K562 (cell line): ENCODE data around the gene BCL2L1. TPM values are rescaled to one million over a fixed set of nuclear protein-coding genes. Genes with fewer than 3 reads are reported as not detected.

ENCODE experiments used
- ATAC-seq: fragments of 200-7000 bp; cut with Tn5 transposase; 3 replicates; pipeline ENCODE4 v1.9.1; 2020; ENCODE audit warnings: moderate library complexity
- BruUV-seq: library from RNA; stranded (reverse); fragments of 400-500 nt; replicated peaks from 2 replicates; lab custom pipeline; 2021; lab: Mats Ljungman, UMichigan
- CTCF ChIA-PET: fragments of 300-600 bp; formaldehyde crosslinking; extraction: SDS; loops from one replicate; lab custom pipeline; 2021; ENCODE audit warnings: low intra/inter-chr PET ratio; lab: Yijun Ruan, JAX
- POLR2A ChIA-PET: fragments of 300-600, 350-650 bp; sonication (Branson Sonifier 250); formaldehyde crosslinking; extraction: SDS; loops from one replicate; lab custom pipeline; 2021; ENCODE audit warnings: antibody characterized with exemption, inconsistent platforms; lab: Yijun Ruan, JAX
- DNase-seq, 4 experiments: peaks; one replicate each; pipeline versions ENCODE4 v3.0.0 to v3.0.0-alpha.2; 2011 to 2018; ENCODE audit warnings: low spot score in 3 of 4, mixed read lengths in 3 of 4; ENCODE audit errors: extremely low read depth in 1 of 4
- FAIRE-seq: peaks from 2 replicates; lab custom pipeline; 2011; peaks lifted over from hg19 to GRCh38; lab: Jason Lieb, UNC
- H2AFZ ChIP-seq: 2 replicates; pipeline ENCODE4 v1.6.0; 2011; ENCODE audit warnings: low read depth, low read length, control low read depth, inconsistent platforms
- H3K27ac ChIP-seq: fragments of 200-600 bp; 3 replicates; pipeline ENCODE4 v1.8.0; 2011; ENCODE audit warnings: low read depth, mild to moderate bottlenecking, control low read depth, inconsistent platforms, low read length, moderate library complexity, mixed read lengths; ENCODE audit errors: extremely low read depth
- H3K27me3 ChIP-seq, 2 experiments: fragments of 300-600 bp in 1 of 2; 2 replicates in 1 of 2; 3 replicates in 1 of 2; pipeline versions ENCODE4 v1.6.0 to v1.8.0; 2011; ENCODE audit warnings: inconsistent platforms in 2 of 2, low read length in 2 of 2, mild to moderate bottlenecking in 1 of 2, mixed read lengths in 1 of 2, moderate library complexity in 1 of 2; ENCODE audit not compliant: control insufficient read depth in 2 of 2, insufficient read depth in 2 of 2
- H3K36me3 ChIP-seq: fragments of 300-600 bp; 3 replicates; pipeline ENCODE4 v1.8.0; 2011; ENCODE audit warnings: mild to moderate bottlenecking, low read length, inconsistent platforms; ENCODE audit not compliant: control insufficient read depth, insufficient read depth
- H3K4me1 ChIP-seq, 2 experiments: fragments of 200-600 bp in 1 of 2; replicated peaks in 1 of 2; 2 replicates in 1 of 2; 3 replicates in 1 of 2; pipeline versions ENCODE4 v1.5.1 to v1.8.0; 2011; ENCODE audit warnings: inconsistent platforms in 2 of 2, low read length in 2 of 2, mild to moderate bottlenecking in 1 of 2, mixed read lengths in 1 of 2, moderate library complexity in 1 of 2; ENCODE audit not compliant: control insufficient read depth in 2 of 2, insufficient read depth in 2 of 2
- H3K4me2 ChIP-seq: 2 replicates; pipeline ENCODE4 v1.6.1; 2011; ENCODE audit warnings: low read length, control low read depth, inconsistent platforms, mixed read lengths; ENCODE audit not compliant: insufficient read depth
- H3K4me3 ChIP-seq: fragments of 200-600 bp; sonication (generic), shearing (Covaris generic); 2 replicates; pipeline ENCODE4 v1.5.1; 2016; ENCODE audit warnings: control low read depth, inconsistent platforms
- H3K79me2 ChIP-seq: fragments of 200-600 bp; 3 replicates; pipeline ENCODE4 v1.8.0; 2011; ENCODE audit warnings: low read length, inconsistent platforms; ENCODE audit not compliant: control insufficient read depth, insufficient read depth
- H3K9ac ChIP-seq, 2 experiments: 2 replicates each; pipeline versions ENCODE4 v1.6.0 to v1.6.1; 2011; ENCODE audit warnings: low read depth in 2 of 2, low read length in 2 of 2, control low read depth in 1 of 2, inconsistent platforms in 1 of 2, mild to moderate bottlenecking in 1 of 2, mixed read lengths in 1 of 2; ENCODE audit not compliant: insufficient read depth in 1 of 2
- H3K9me1 ChIP-seq: one replicate; pipeline ENCODE4 v1.6.0; 2011; ENCODE audit warnings: inconsistent platforms, mild to moderate bottlenecking, low read length, moderate library complexity; ENCODE audit not compliant: control insufficient read depth, insufficient read depth
- H3K9me3 ChIP-seq: replicated peaks from 2 replicates; pipeline ENCODE4 v1.5.1; 2011; ENCODE audit warnings: low read depth, low read length, inconsistent platforms; ENCODE audit not compliant: control insufficient read depth, insufficient read depth
- H4K20me1 ChIP-seq: replicated peaks from 2 replicates; pipeline ENCODE4 v1.6.1; 2011; ENCODE audit warnings: low read length, inconsistent platforms, mixed read lengths; ENCODE audit not compliant: control insufficient read depth, insufficient read depth
- CLOCK ChIP-seq: fragments of 250-450 bp; sonication (Bioruptor Pico); IDR thresholded peaks from 2 replicates; pipeline ENCODE4 v1.4.0; 2020; ENCODE audit warnings: mild to moderate bottlenecking, moderate library complexity, borderline replicate concordance
- MCM7 ChIP-seq, 2 experiments: fragments of 450-650 bp; IDR thresholded peaks; 2 replicates each; pipeline ENCODE4 v1.6.1; 2016 to 2018
- NCOR1 ChIP-seq: fragments of 450-650 bp; IDR thresholded peaks from 2 replicates; pipeline ENCODE4 v1.6.1; 2016; ENCODE audit warnings: mild to moderate bottlenecking, moderate library complexity
- POLR2AphosphoS5 ChIP-seq: IDR thresholded peaks from 2 replicates; pipeline ENCODE4 v1.6.1; 2011; ENCODE audit warnings: mild to moderate bottlenecking, low read depth, low read length, moderate library complexity; ENCODE audit not compliant: control insufficient read depth, insufficient read depth
- POLR2B ChIP-seq: fragments of 450-650 bp; IDR thresholded peaks from 2 replicates; pipeline ENCODE4 v1.6.1; 2018; ENCODE audit warnings: low read depth; ENCODE audit not compliant: partially characterized antibody
- PPARD ChIP-seq: fragments of 250-450 bp; sonication (Bioruptor Pico); IDR thresholded peaks from 2 replicates; pipeline ENCODE4 v1.8.0; 2022; ENCODE audit warnings: inconsistent platforms, mild to moderate bottlenecking, moderate library complexity
- RFX7 ChIP-seq: fragments of 250-450 bp; sonication (Bioruptor Pico); IDR thresholded peaks from 2 replicates; pipeline ENCODE4 v1.5.1; 2021; ENCODE audit warnings: mild to moderate bottlenecking
- SREBF2 ChIP-seq: sonication (generic); formaldehyde crosslinking; IDR thresholded peaks from 2 replicates; pipeline ENCODE4 v1.4.0; 2020; ENCODE audit warnings: mild to moderate bottlenecking, missing genetic modification reagents
- ZNF511 ChIP-seq: sonication (generic); formaldehyde crosslinking; IDR thresholded peaks from 2 replicates; pipeline ENCODE4 v1.8.0; 2022; ENCODE audit warnings: mild to moderate bottlenecking, missing genetic modification reagents
- WGBS: fragments of 100-300 bp; shearing (Covaris generic); methylation state at CpG from one replicate; pipeline ENCODE4 v1.1.6; 2016; ENCODE audit warnings: low coverage, mixed read lengths; ENCODE audit not compliant: insufficient coverage; ENCODE audit errors: missing lambda C conversion rate; 5-methylcytosine and 5-hydroxymethylcytosine counted together
- in situ Hi-C: fragments of 300-500 bp; cut with MboI; formaldehyde crosslinking; loops from 4 replicates; pipeline ENCODE4 v1.15.0; 2018; ENCODE audit warnings: inconsistent platforms, mixed read lengths
- intact Hi-C: fragments of 100-400 bp; cut with micrococcal nuclease; formaldehyde crosslinking; loops from 2 replicates; pipeline ENCODE4 v1.14.2; 2022
- polyA plus RNA-seq, 8 experiments: library from polyadenylated mRNA; depleted of rRNA in 4 of 8; stranded (reverse) in 5 of 8; unstranded in 3 of 8; fragments of >200 nt; fragmentation: Nextera tagmentation in 2 of 8; fragmentation: Illumina TruSeq in 1 of 8; extraction: Ambion mirVana in 2 of 8; extraction: Trizol in 1 of 8; gene quantifications; 2 replicates each; pipeline versions ENCODE4 v1.2.1 to v1.2.3, GENCODE V29; 2011 to 2014; ENCODE audit warnings: inconsistent platforms in 1 of 8, missing spikeins in 1 of 8
- total RNA-seq, 7 experiments: library from RNA; depleted of rRNA in 6 of 7; stranded (reverse); fragments of >200 nt in 6 of 7; fragmentation: Illumina TruSeq in 2 of 7; extraction: Trizol in 2 of 7; gene quantifications; 2 replicates each; pipeline versions ENCODE4 v1.2.1 to v1.2.3, GENCODE V29; 2011 to 2021; ENCODE audit warnings: low replicate concordance in 1 of 7

Gene BCL2L1
- total and polyA plus RNA-seq, 9 of the 15 experiments (the other 6 are each of a cell fraction or from before 2014, with no cell fraction given): 3.3 to 182 (median 120) TPM

GRCh38 chr20:31751126-31751525 lies 28.5 kb upstream of the BCL2L1 start:
- no peak overlapping the region for H3K27ac ChIP-seq
- H3K9me1 ChIP-seq: peaks cover 2% of the 10 kb centered on the region
- ATAC-seq (no peak), DNase-seq (no peak), FAIRE-seq (no peak)
- no peak overlapping the region for H3K4me2 ChIP-seq
- in situ Hi-C loops (no loop called here), intact Hi-C loops (no loop called here)
- H3K9ac ChIP-seq: no peak overlapping the region
- ChIA-PET POLR2A (interaction anchor here (0.7 to 1.6 kb wide), 4 partner anchors 9 to 38 kb away, joined by 3 to 4 read pairs (median 4); partner anchors contain the start of gene TPX2), CTCF (no interaction called here)
- no peak overlapping the region for H2AFZ ChIP-seq
- H3K79me2 ChIP-seq: peaks cover 90% of the 10 kb centered on the region
- 75% methylated on average over 1 of the region's 1 CpG for WGBS
- H3K9me3 ChIP-seq: no peaks in the 10 kb centered on the region
- H3K4me3 ChIP-seq: no peak overlapping the region
- TF ChIP-seq CLOCK (CRISPR knock-in tag) (no peak), RFX7 (CRISPR knock-in tag) (no peak), PPARD (CRISPR knock-in tag) (no peak), SREBF2 (CRISPR knock-in tag) (no peak), POLR2AphosphoS5 (no peak), NCOR1 (no peak), ZNF511 (no peak), MCM7 (IDR thresholded peaks at IDR 0.05) (no peak), POLR2B (no peak)
- H4K20me1 ChIP-seq: peaks cover 6% of the 10 kb centered on the region
- peaks cover 72% of the 10 kb centered on the region for H3K36me3 ChIP-seq
- H3K4me1 ChIP-seq: 0 out of 5 replicates have a peak, but pooled peaks cover 0 to 3% of the 10 kb centered on the region in 2 experiments
- H3K27me3 ChIP-seq: no peaks in the 10 kb centered on the region
- BruUV-seq: no TSS peak
